Prostate gland (tissue), 2 donors: ENCODE results near the gene RNF175. TPM values are rescaled to one million over a fixed set of nuclear protein-coding genes. Genes with fewer than 3 reads are reported as not detected.

Experiments used
- DNase-seq: peaks from one replicate; pipeline ENCODE4 v3.0.0-alpha.2; 2019; ENCODE audit warnings: low spot score
- H3K27ac ChIP-seq, 2 donors: fragments of 200-600 bp; sonication (generic); 2 replicates each; pipeline ENCODE4 v1.5.1; 2017 to 2019
- H3K27me3 ChIP-seq: fragments of 200-600 bp; sonication (generic); replicated peaks from 2 replicates; pipeline ENCODE4 v1.5.1; 2019; ENCODE audit not compliant: insufficient read depth
- H3K36me3 ChIP-seq, 2 donors: fragments of 200-600 bp; sonication (generic); 1 replicate in 1 of 2; 2 replicates in 1 of 2; pipeline versions ENCODE4 v1.5.1 to v1.8.1; 2017 to 2019
- H3K4me1 ChIP-seq: fragments of 200-600 bp; sonication (generic); replicated peaks from 2 replicates; pipeline ENCODE4 v1.5.1; 2019
- H3K4me3 ChIP-seq, 2 donors: fragments of 200-600 bp; sonication (generic); 2 replicates each; pipeline ENCODE4 v1.5.1; 2017 to 2019
- H3K9me3 ChIP-seq: fragments of 200-600 bp; sonication (generic); 2 replicates; pipeline ENCODE4 v1.5.1; 2017
- POLR2A ChIP-seq: fragments of 450-650 bp; IDR thresholded peaks from one replicate; pipeline ENCODE4 v1.6.1; 2016; ENCODE audit warnings: antibody characterized with exemption, mild to moderate bottlenecking
- POLR2AphosphoS5 ChIP-seq: sonication (generic); formaldehyde crosslinking; IDR thresholded peaks from one replicate; pipeline ENCODE4 v1.6.1; 2017; ENCODE audit warnings: antibody characterized with exemption
- WGBS: methylation state at CpG from one replicate; pipeline ENCODE4 v1.1.5; 2018; 5-methylcytosine and 5-hydroxymethylcytosine counted together
- intact Hi-C: fragments of 100-400 bp; cut with DNase I; formaldehyde crosslinking; loops from one replicate; pipeline ENCODE4 v1.14.2; 2022
- total RNA-seq, 2 donors: library from RNA; depleted of rRNA; stranded (reverse); fragments of >200 nt; gene quantifications; one replicate each; pipeline ENCODE4 v1.1.0, GENCODE V29; 2016
- TF ChIP-seq, protein P1 (sequence below), 4 experiments: fragments of 200-600 bp in 2 of 4; fragments of 450-650 bp in 2 of 4; sonication (generic) in 2 of 4; IDR thresholded peaks; 1 replicate in 3 of 4; 2 replicates in 1 of 4; pipeline ENCODE4 v1.5.1; 2016 to 2019; ENCODE audit warnings: antibody characterized with exemption in 4 of 4, mild to moderate bottlenecking in 2 of 4, moderate library complexity in 2 of 4

Gene RNF175
- total RNA-seq, 2 donors from 2014 or later, result 1.9 TPM; not detected in 1

DNA sequence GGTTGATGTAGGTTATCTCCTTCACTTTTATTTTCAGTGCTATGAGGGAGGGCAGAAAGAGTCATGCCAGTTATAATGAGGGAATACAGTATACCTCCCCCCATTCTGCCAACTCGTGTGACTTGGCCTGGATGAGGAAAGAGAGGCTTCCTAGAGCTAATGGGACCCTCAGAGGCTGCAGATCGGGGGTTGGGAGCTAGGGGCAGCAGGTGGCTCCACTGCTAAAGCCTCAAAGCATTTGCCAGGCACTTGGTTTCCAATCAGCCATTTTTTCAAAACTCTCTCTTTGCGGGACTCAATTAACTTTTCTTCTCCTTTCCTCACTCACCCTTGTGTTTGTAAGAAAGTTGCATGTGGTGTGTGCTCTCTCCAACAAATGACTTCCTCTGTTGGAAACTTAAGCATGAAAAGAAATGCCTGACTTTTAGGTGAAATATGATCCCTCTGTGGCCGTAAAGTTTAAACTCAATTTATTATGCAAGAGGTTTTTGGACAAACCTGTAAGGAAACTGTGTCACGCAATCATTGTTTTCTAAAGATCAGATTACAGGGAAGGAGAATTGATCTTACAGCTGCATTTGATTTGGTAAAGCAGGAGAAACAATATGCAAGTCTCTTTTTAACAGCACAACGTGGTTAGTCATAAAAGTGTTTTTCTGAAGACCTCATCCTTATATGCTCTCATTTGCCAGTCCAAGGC, 22.0 kb upstream of the RNF175 start:
- no peak overlapping the region for H3K4me3 ChIP-seq
- 27% methylated on average over 6 of the region's 6 CpGs for WGBS
- TF ChIP-seq POLR2A (no peak), POLR2AphosphoS5 (peak; percentile 31)
- no peak for DNase-seq
- no peaks in the 10 kb centered on the region for H3K4me1 ChIP-seq
- intact Hi-C loops, result no loop called here
- H3K36me3 ChIP-seq, result no peaks in the 10 kb centered on the region
- no peaks in the 10 kb centered on the region for H3K9me3 ChIP-seq
- H3K27me3 ChIP-seq, result no peaks in the 10 kb centered on the region
- H3K27ac ChIP-seq, result no peak overlapping the region

DNA sequence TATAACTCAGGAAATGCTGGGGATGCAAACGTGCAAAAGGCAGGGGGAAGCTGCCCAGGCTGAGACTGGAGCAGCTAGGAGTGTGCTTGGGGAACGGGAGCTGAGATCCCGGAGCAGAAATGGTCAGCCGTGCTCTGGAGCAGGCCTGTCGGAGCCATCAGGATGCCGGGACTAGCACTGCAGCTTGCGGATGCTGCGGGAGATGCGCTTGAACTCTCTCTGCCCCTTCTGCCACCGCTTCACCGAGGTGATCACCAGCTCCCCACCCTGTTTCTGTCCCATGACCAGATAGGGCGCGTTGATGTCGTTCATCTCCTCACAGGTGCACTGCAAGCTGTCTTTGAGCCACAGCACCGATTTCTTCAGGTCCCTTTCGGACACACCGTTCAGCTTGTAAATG, 21.5 kb upstream of the RNF175 start:
- H3K4me3 ChIP-seq, result no peak overlapping the region
- H3K27ac ChIP-seq, result no peak overlapping the region
- H3K36me3 ChIP-seq, result no peaks in the 10 kb centered on the region
- intact Hi-C loops, result no loop called here
- no peaks in the 10 kb centered on the region for H3K4me1 ChIP-seq
- no peaks in the 10 kb centered on the region for H3K9me3 ChIP-seq
- no peaks in the 10 kb centered on the region for H3K27me3 ChIP-seq
- TF ChIP-seq, protein P1, sequence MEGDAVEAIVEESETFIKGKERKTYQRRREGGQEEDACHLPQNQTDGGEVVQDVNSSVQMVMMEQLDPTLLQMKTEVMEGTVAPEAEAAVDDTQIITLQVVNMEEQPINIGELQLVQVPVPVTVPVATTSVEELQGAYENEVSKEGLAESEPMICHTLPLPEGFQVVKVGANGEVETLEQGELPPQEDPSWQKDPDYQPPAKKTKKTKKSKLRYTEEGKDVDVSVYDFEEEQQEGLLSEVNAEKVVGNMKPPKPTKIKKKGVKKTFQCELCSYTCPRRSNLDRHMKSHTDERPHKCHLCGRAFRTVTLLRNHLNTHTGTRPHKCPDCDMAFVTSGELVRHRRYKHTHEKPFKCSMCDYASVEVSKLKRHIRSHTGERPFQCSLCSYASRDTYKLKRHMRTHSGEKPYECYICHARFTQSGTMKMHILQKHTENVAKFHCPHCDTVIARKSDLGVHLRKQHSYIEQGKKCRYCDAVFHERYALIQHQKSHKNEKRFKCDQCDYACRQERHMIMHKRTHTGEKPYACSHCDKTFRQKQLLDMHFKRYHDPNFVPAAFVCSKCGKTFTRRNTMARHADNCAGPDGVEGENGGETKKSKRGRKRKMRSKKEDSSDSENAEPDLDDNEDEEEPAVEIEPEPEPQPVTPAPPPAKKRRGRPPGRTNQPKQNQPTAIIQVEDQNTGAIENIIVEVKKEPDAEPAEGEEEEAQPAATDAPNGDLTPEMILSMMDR (IDR thresholded peaks at IDR 0.05), result no peak
- TF ChIP-seq POLR2A (no peak), POLR2AphosphoS5 (no peak)
- DNase-seq, result no peak
- WGBS, result 94% methylated on average over 17 of the region's 17 CpGs

DNA sequence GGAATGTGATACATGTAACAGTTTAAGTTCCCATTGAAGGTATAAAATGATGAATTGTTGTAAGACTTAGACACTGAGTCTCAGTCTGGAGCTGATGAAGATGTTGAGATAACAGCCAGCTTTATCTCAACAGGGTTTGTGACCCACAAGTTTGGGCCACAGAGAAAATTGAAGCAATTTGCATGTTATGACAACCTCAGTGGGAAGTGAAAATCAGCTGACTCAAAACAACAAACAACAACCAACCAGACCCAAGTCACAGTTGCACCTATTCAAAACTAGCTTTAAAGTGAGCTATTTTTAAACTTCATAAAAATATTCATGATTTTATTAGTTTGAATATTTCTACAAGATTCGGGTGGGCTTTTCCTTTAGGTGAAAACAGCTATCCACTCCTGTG, 21.1 kb upstream of the RNF175 start:
- intact Hi-C loops, result no loop called here
- 97% methylated on average over 1 of the region's 1 CpG for WGBS

DNA sequence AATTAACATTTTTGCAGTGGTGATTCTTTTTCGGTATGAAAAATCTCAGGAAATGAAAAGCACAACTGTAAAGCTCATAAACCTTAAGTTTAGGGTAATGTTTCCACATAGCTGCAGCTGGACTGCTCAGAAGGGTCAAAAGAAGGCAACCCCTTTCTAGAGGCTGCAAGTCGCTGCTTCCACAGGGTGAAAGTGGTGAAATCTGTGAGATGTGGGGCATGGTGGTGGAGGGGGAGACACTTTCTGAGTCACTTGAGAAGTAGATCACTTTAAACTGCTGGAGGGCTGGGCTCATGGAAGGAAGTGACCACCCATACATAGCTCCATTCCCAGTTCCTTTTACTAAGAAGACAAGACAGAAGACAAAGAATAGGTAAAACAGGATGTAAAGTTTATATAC, 20.4 kb upstream of the RNF175 start:
- 75% methylated on average over 2 of the region's 2 CpGs for WGBS
- no peaks in the 10 kb centered on the region for H3K36me3 ChIP-seq

More for the DNA sequence above, 21.1 kb upstream of the RNF175 start:
- Histone ChIP-seq H3K9me3 (no peaks in the 10 kb centered on the region), H3K4me1 (no peaks in the 10 kb centered on the region), H3K36me3 (no peaks in the 10 kb centered on the region), H3K4me3 (no peak overlapping the region), H3K27ac (no peak overlapping the region), H3K27me3 (no peaks in the 10 kb centered on the region)
- DNase-seq, result no peak
- no peak for TF ChIP-seq POLR2AphosphoS5

DNA sequence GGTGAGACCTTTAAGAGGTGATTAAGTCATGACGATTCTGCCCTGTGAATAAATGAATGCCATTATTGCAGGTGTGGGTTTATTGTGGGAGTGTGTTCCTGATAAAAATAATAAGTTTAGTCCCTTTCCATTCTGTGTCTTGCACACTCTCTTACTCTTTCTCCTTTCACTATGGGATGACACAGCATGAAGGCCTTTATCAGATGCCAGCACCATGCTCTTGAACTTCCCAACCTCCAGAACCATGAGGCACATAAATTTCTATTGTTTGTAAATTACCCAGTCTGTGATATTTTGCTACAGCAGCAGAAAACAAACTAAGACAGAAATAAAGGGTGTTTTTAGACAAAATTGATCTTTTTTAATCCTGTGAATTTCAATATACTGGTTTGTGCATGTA, 18.6 kb upstream of the RNF175 start:
- TF ChIP-seq POLR2AphosphoS5, result no peak
- TF ChIP-seq, protein P1 (IDR thresholded peaks at IDR 0.05), result no peak
- no peak for TF ChIP-seq POLR2A
- intact Hi-C loops, result no loop called here
- H3K4me3 ChIP-seq, result no peak overlapping the region
- no peak overlapping the region for H3K27ac ChIP-seq
- H3K9me3 ChIP-seq, result no peaks in the 10 kb centered on the region
- WGBS, result 96% methylated on average over 1 of the region's 1 CpG
- H3K4me1 ChIP-seq, result no peaks in the 10 kb centered on the region
- DNase-seq, result no peak
- no peaks in the 10 kb centered on the region for H3K27me3 ChIP-seq
- H3K36me3 ChIP-seq, result no peaks in the 10 kb centered on the region

More for the DNA sequence above, 20.4 kb upstream of the RNF175 start:
- Histone ChIP-seq H3K4me1 (no peaks in the 10 kb centered on the region), H3K4me3 (no peak overlapping the region), H3K27me3 (no peaks in the 10 kb centered on the region), H3K27ac (no peak overlapping the region), H3K9me3 (no peaks in the 10 kb centered on the region)
- TF ChIP-seq, protein P1 (IDR thresholded peaks at IDR 0.05), result no peak
- TF ChIP-seq POLR2A (no peak), POLR2AphosphoS5 (no peak)
- intact Hi-C loops, result no loop called here
- DNase-seq, result no peak

DNA sequence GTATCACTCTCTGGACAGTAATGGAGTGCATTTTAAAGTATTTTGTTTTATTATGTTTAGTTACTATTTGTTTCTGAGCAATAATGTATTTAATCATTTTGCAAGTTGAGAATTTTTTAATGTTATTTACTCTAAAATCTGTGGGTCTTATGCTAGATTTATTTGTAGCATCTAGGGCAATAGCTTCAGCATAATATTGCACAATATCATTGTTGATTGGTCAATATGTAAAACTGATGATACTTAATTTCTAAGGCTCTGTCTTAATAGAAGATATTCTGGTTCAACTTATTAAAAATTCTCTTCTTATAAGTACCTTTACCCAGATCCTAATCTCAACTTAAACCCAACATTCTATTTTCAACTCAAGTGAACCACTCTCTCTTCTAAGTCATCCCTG, 17.6 kb upstream of the RNF175 start:
- no peaks in the 10 kb centered on the region for H3K9me3 ChIP-seq
- no peaks in the 10 kb centered on the region for H3K36me3 ChIP-seq
- TF ChIP-seq POLR2A, result no peak
- TF ChIP-seq POLR2AphosphoS5, result no peak
- TF ChIP-seq, protein P1 (IDR thresholded peaks at IDR 0.05), result no peak
- no peak overlapping the region for H3K27ac ChIP-seq
- no peaks in the 10 kb centered on the region for H3K4me1 ChIP-seq
- H3K27me3 ChIP-seq, result no peaks in the 10 kb centered on the region
- intact Hi-C loops, result no loop called here
- no peak for DNase-seq
- H3K4me3 ChIP-seq, result no peak overlapping the region
